GM12878 (cell line): ENCODE data around the gene SCGB2B2. TPM values are rescaled to one million over a fixed set of nuclear protein-coding genes. Genes with fewer than 3 reads are reported as not detected.

Source experiments
- ATAC-seq: fragments of 200-7000 bp; cut with Tn5 transposase; 3 replicates; pipeline ENCODE4 v1.9.1; 2020; ENCODE audit warnings: mild to moderate bottlenecking, moderate library complexity
- BruUV-seq: library from RNA; stranded (reverse); fragments of 400-500 nt; replicated peaks from 2 replicates; lab custom pipeline; 2021; lab: Mats Ljungman, UMichigan
- CTCF ChIA-PET: fragments of 300-600 bp; sonication (Branson Sonifier 250); formaldehyde crosslinking; extraction: SDS; loops from one replicate; lab custom pipeline; 2021; ENCODE audit warnings: inconsistent platforms; lab: Yijun Ruan, JAX
- POLR2A ChIA-PET: fragments of 350-600 bp; formaldehyde crosslinking; extraction: SDS; loops from one replicate; lab custom pipeline; 2021; ENCODE audit warnings: inconsistent platforms; lab: Charles Lee
- RAD21 ChIA-PET: fragments of 300-600 bp; sonication (Branson Sonifier 250); formaldehyde crosslinking; loops from one replicate; lab custom pipeline; 2023; ENCODE audit warnings: antibody characterized with exemption; ENCODE audit not compliant: unreplicated experiment; lab: Charles Lee
- SMC1A ChIA-PET: fragments of 300-600 bp; sonication (Branson Sonifier 250); formaldehyde crosslinking; loops from one replicate; lab custom pipeline; 2023; ENCODE audit not compliant: unreplicated experiment, uncharacterized antibody; lab: Charles Lee
- DNase-seq: peaks from one replicate; pipeline ENCODE4 v3.0.0-alpha.2; 2011; ENCODE audit warnings: low read depth, low spot score
- FAIRE-seq: peaks from 3 replicates; lab custom pipeline; 2011; peaks lifted over from hg19 to GRCh38; lab: Jason Lieb, UNC
- H2AFZ ChIP-seq: 2 replicates; pipeline ENCODE4 v1.6.0; 2011; ENCODE audit warnings: low read depth, low read length, control low read depth; ENCODE audit not compliant: control insufficient read depth
- H3K27ac ChIP-seq: 2 replicates; pipeline ENCODE4 v1.5.1; 2011; ENCODE audit warnings: control low read depth; ENCODE audit not compliant: control insufficient read depth, insufficient read depth
- H3K27me3 ChIP-seq, 2 experiments: replicated peaks in 1 of 2; 2 replicates each; pipeline versions ENCODE4 v1.6.0 to v1.6.1; 2011; ENCODE audit warnings: low read length in 1 of 2; ENCODE audit not compliant: control insufficient read depth in 2 of 2, insufficient read depth in 2 of 2
- H3K36me3 ChIP-seq, 2 experiments: 2 replicates each; pipeline ENCODE4 v1.5.1; 2011; ENCODE audit warnings: low read length in 1 of 2; ENCODE audit not compliant: control insufficient read depth in 2 of 2, insufficient read depth in 2 of 2
- H3K4me1 ChIP-seq: 2 replicates; pipeline ENCODE4 v1.6.1; 2011; ENCODE audit warnings: mild to moderate bottlenecking, low read length, moderate library complexity, mixed read lengths; ENCODE audit not compliant: control insufficient read depth, insufficient read depth
- H3K4me2 ChIP-seq: 2 replicates; pipeline ENCODE4 v1.6.0; 2011; ENCODE audit warnings: control low read depth; ENCODE audit not compliant: control insufficient read depth, insufficient read depth
- H3K4me3 ChIP-seq: fragments of 200-600 bp; sonication (generic); 2 replicates; pipeline ENCODE4 v1.5.1; 2016
- H3K79me2 ChIP-seq: 2 replicates; pipeline ENCODE4 v1.6.0; 2011; ENCODE audit warnings: low read length; ENCODE audit not compliant: control insufficient read depth, insufficient read depth
- H3K9ac ChIP-seq: 2 replicates; pipeline ENCODE4 v1.8.0; 2011; ENCODE audit warnings: low read length, control low read depth, mixed read lengths; ENCODE audit not compliant: control insufficient read depth, insufficient read depth
- H3K9me3 ChIP-seq: replicated peaks from 3 replicates; pipeline ENCODE4 v1.5.1; 2011; ENCODE audit warnings: mild to moderate bottlenecking, low read length; ENCODE audit not compliant: control insufficient read depth, insufficient read depth
- H4K20me1 ChIP-seq: 2 replicates; pipeline ENCODE4 v1.6.0; 2011; ENCODE audit not compliant: control insufficient read depth, insufficient read depth
- CREB1 ChIP-seq: IDR thresholded peaks from 2 replicates; pipeline ENCODE4 v1.6.1; 2012; ENCODE audit warnings: low read depth, mild to moderate bottlenecking, inconsistent platforms
- ETV6 ChIP-seq, 2 experiments: fragments of 450-650 bp in 1 of 2; IDR thresholded peaks in 1 of 2; conservative IDR thresholded peaks in 1 of 2; 2 replicates each; pipeline ENCODE4 v1.6.1; 2014; ENCODE audit warnings: antibody characterized with exemption in 1 of 2, borderline replicate concordance in 1 of 2, low read depth in 1 of 2, mild to moderate bottlenecking in 1 of 2, moderate library complexity in 1 of 2
- HCFC1 ChIP-seq: fragments of 150-350 bp; IDR thresholded peaks from 2 replicates; pipeline ENCODE4 v1.6.1; 2014; ENCODE audit warnings: low read length
- JUNB ChIP-seq: IDR thresholded peaks from 2 replicates; pipeline ENCODE4 v1.6.1; 2016; ENCODE audit warnings: antibody characterized with exemption, mild to moderate bottlenecking
- JUND ChIP-seq: IDR thresholded peaks from 2 replicates; pipeline ENCODE4 v1.6.1; 2012; ENCODE audit warnings: low read depth, mild to moderate bottlenecking, low read length, improper control_type of control experiment, moderate library complexity
- LARP7 ChIP-seq: fragments of 450-650 bp; IDR thresholded peaks from 2 replicates; pipeline ENCODE4 v1.6.1; 2017; ENCODE audit warnings: mild to moderate bottlenecking
- MEF2A ChIP-seq: IDR thresholded peaks from 2 replicates; pipeline ENCODE4 v1.6.1; 2011; ENCODE audit warnings: low read depth, mild to moderate bottlenecking, low read length, moderate library complexity; ENCODE audit not compliant: insufficient read depth
- MTA3 ChIP-seq: IDR thresholded peaks from 2 replicates; pipeline ENCODE4 v1.6.1; 2012; ENCODE audit warnings: low read length, inconsistent platforms, borderline replicate concordance
- NFYB ChIP-seq: IDR thresholded peaks from 2 replicates; pipeline ENCODE4 v1.6.1; 2011; ENCODE audit warnings: low read depth, mild to moderate bottlenecking, low read length, improper control_type of control experiment, moderate library complexity; ENCODE audit not compliant: insufficient read depth
- NR2C2 ChIP-seq: IDR thresholded peaks from 2 replicates; pipeline ENCODE4 v1.6.1; 2011; ENCODE audit warnings: borderline replicate concordance, low read depth; ENCODE audit not compliant: control insufficient read depth, insufficient read length
- PKNOX1 ChIP-seq: fragments of 450-650 bp; IDR thresholded peaks from 2 replicates; pipeline ENCODE4 v1.6.1; 2016; ENCODE audit warnings: mild to moderate bottlenecking
- RAD21 ChIP-seq: IDR thresholded peaks from 2 replicates; pipeline ENCODE4 v1.6.1; 2011; ENCODE audit warnings: mild to moderate bottlenecking, low read depth, low read length, moderate library complexity; ENCODE audit not compliant: insufficient read depth
- RCOR1 ChIP-seq: conservative IDR thresholded peaks from 2 replicates; pipeline ENCODE4 v1.6.1; 2012; ENCODE audit warnings: low read depth, low read length, improper control_type of control experiment
- RELA ChIP-seq: fragments of 450-650 bp; IDR thresholded peaks from 2 replicates; pipeline ENCODE4 v1.8.0; 2014; ENCODE audit warnings: borderline replicate concordance; ENCODE audit not compliant: partially characterized antibody
- STAT1 ChIP-seq: fragments of 450-650 bp; conservative IDR thresholded peaks from 2 replicates; pipeline ENCODE4 v1.6.1; 2014; ENCODE audit warnings: antibody characterized with exemption, mild to moderate bottlenecking
- TARDBP ChIP-seq: IDR thresholded peaks from 2 replicates; pipeline ENCODE4 v1.6.1; 2016; ENCODE audit warnings: borderline replicate concordance
- TCF12 ChIP-seq: IDR thresholded peaks from 2 replicates; pipeline ENCODE4 v1.6.1; 2011; ENCODE audit warnings: low read depth, mild to moderate bottlenecking, low read length
- ZZZ3 ChIP-seq: IDR thresholded peaks from 2 replicates; pipeline ENCODE4 v1.6.1; 2011; ENCODE audit warnings: low read depth; ENCODE audit not compliant: control insufficient read depth, insufficient read length
- WGBS: methylation state at CpG from one replicate; pipeline ENCODE4 v1.1.6; 2016; ENCODE audit warnings: low lambda C conversion rate; ENCODE audit not compliant: insufficient replicate concordance, insufficient coverage; ENCODE audit errors: missing lambda C conversion rate; 5-methylcytosine and 5-hydroxymethylcytosine counted together
- in situ Hi-C: fragments of 300-500 bp; cut with MboI; formaldehyde crosslinking; loops from 9 replicates; pipeline ENCODE4 v1.14.3; 2018; ENCODE audit warnings: mixed read lengths
- intact Hi-C: fragments of 100-400 bp; cut with micrococcal nuclease; formaldehyde crosslinking; loops from one replicate; pipeline ENCODE4 v1.14.2; 2022; ENCODE audit not compliant: unreplicated experiment
- polyA plus RNA-seq, 11 experiments: library from polyadenylated mRNA; depleted of rRNA in 4 of 11; unstranded in 6 of 11; stranded (reverse) in 5 of 11; fragments of >200 nt; fragmentation: Nextera tagmentation in 4 of 11; fragmentation: Illumina TruSeq in 1 of 11; extraction: Ambion mirVana in 4 of 11; extraction: Trizol in 1 of 11; gene quantifications; 1 replicate in 1 of 11; 2 replicates in 10 of 11; pipeline versions ENCODE4 v1.2.1 to v1.2.3, GENCODE V29; 2011 to 2016; ENCODE audit warnings: inconsistent platforms in 2 of 11, missing spikeins in 2 of 11, low read depth in 1 of 11
- total RNA-seq, 4 experiments: library from RNA; depleted of rRNA in 3 of 4; stranded (reverse); fragments of >200 nt in 3 of 4; fragmentation: Illumina TruSeq in 1 of 4; extraction: Trizol in 1 of 4; gene quantifications; 2 replicates each; pipeline versions ENCODE4 v1.2.1 to v1.2.3, GENCODE V29; 2013 to 2021

Gene SCGB2B2
- total and polyA plus RNA-seq, 10 of the 15 experiments (the other 5 are each of a cell fraction or from before 2014, with no cell fraction given), result 0.06 to 0.35 (median 0.21) TPM; not detected in 6

- ChIA-PET POLR2A (no interaction called here), CTCF (interaction anchor here (3.4 kb wide), 1 partner anchor 42 kb away, joined by 10 read pairs; no protein-coding TSS in a partner anchor), RAD21 (no interaction called here), SMC1A (no interaction called here)
- ATAC-seq (no peak), DNase-seq (no peak), FAIRE-seq (no peak)
- Histone ChIP-seq H3K4me1 (peaks cover 9% of the 10 kb centered on the region), H3K79me2 (peaks cover 4% of the 10 kb centered on the region), H3K27me3 (no peaks in the 10 kb centered on the region), H3K4me2 (no peak overlapping the region), H3K9me3 (peaks cover 39% of the 10 kb centered on the region), H3K36me3 (peaks cover 0 to 23% of the 10 kb centered on the region in 2 experiments; a peak in 3 of 4 replicates), H4K20me1 (no peaks in the 10 kb centered on the region), H3K4me3 (no peak overlapping the region), H3K27ac (no peak overlapping the region), H3K9ac (no peak overlapping the region), H2AFZ (no peak overlapping the region)
- WGBS, result over 99% methylated on average over 9 of the region's 9 CpGs
- TF ChIP-seq RELA (no peak), RAD21 (no peak), LARP7 (no peak)
- in situ Hi-C loops, result no loop called here
- no TSS peak for BruUV-seq
- intact Hi-C loops, result no loop called here
Measured at GRCh38 chr19:34681478-34681877, 4.5 kb upstream of the SCGB2B2 start.

- BruUV-seq, result no TSS peak
- SMC1A ChIA-PET, result no interaction called here
- no peak for ATAC-seq
- FAIRE-seq, result no peak
- H3K27ac ChIP-seq, result no peak overlapping the region
- peaks cover 4% of the 10 kb centered on the region for H3K79me2 ChIP-seq
- 89% methylated on average over 8 of the region's 10 CpGs for WGBS
- peaks cover 32% of the 10 kb centered on the region for H3K9me3 ChIP-seq
- H3K4me3 ChIP-seq, result peak overlapping the region; percentile 67
- H3K4me2 ChIP-seq, result peak overlapping the region; percentile 80
- intact Hi-C loops (loop anchor here (5.0 kb wide), 1 partner anchor 506 kb away; the partner anchor contains the start of gene LSM14A), in situ Hi-C loops (no loop called here)
- no peak for DNase-seq
- no peak overlapping the region for H2AFZ ChIP-seq
- peaks cover 10% of the 10 kb centered on the region for H3K4me1 ChIP-seq
- H3K9ac ChIP-seq, result no peak overlapping the region
- POLR2A ChIA-PET, result interaction anchor here (0.7 kb wide), 1 partner anchor 37 kb away, joined by 7 read pairs; no protein-coding TSS in a partner anchor
- no peaks in the 10 kb centered on the region for H4K20me1 ChIP-seq
- RAD21 ChIA-PET, result interaction anchor here (0.6 kb wide), 1 partner anchor 100 kb away, joined by 3 read pairs; no protein-coding TSS in a partner anchor
- CTCF ChIA-PET, result interaction anchor here (1.1 to 3.2 kb wide), 3 partner anchors 30 to 40 kb away, joined by 3 to 12 read pairs (median 3); no protein-coding TSS in a partner anchor
- no peaks in the 10 kb centered on the region for H3K27me3 ChIP-seq
- H3K36me3 ChIP-seq, result peaks cover 0 to 20% of the 10 kb centered on the region in 2 experiments; a peak in 3 of 4 replicates
- TF ChIP-seq ETV6 (conservative IDR thresholded peaks at IDR 0.05 in 1 of 2, IDR thresholded peaks at IDR 0.05 in 1 of 2; ENCODE audit: borderline replicate concordance in 1 of 2, low read depth in 1 of 2), result no peak
- no peak for TF ChIP-seq JUND
- TF ChIP-seq NR2C2, result no peak
- no peak for TF ChIP-seq HCFC1
- TF ChIP-seq TCF12, result no peak
- TF ChIP-seq RCOR1, result no peak
- TF ChIP-seq MEF2A, result no peak
- no peak for TF ChIP-seq CREB1
- TF ChIP-seq PKNOX1, result no peak
- no peak for TF ChIP-seq NFYB
- no peak for TF ChIP-seq ZZZ3
- TF ChIP-seq MTA3, result no peak
- TF ChIP-seq STAT1, result no peak
- TF ChIP-seq JUNB, result no peak
- TF ChIP-seq TARDBP, result no peak
Measured at GRCh38 chr19:34678421-34678820, 1.5 kb upstream of the SCGB2B2 start.
